ENCODE results near the gene SULT1A3. TPM values are rescaled to one million over a fixed set of nuclear protein-coding genes. Genes with fewer than 3 reads are reported as not detected.
A peak's percentile ranks its signal among the peaks of the same experiment; 100 is the strongest.

SULT1A3 gene
- total RNA-seq, 1 experiment from 2014 or later = 14.1 TPM

DNA sequence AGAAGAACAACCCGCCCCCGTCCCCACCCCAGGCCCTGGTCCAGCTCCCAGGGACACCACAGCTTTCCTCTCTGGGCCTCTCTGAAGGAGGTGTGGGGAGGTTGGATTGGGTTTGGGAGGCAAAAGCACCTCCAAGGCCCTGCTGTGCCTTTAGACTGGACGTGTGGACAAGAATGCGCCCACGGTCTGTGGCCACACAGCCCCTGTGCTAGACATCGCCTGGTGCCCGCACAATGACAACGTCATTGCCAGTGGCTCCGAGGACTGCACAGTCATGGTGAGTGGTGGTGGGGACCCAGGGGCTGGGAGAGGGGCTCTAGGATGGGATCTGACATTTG, 12.6 kb upstream of the SULT1A3 start:
- H3K36me3 ChIP-seq (ENCODE audit: insufficient read depth, low read length, poor library complexity, severe bottlenecking) = no peaks in the 10 kb centered on the region
- intact Hi-C loops (cut with micrococcal nuclease; ENCODE audit: unreplicated experiment) = no loop called here
- POLR2A ChIA-PET (ENCODE audit: low non-redundant PET) = no interaction called here
- CTCF ChIA-PET = interaction anchor here (1.0 kb wide), 1 partner anchor 49 kb away, joined by 9 read pairs; no protein-coding TSS in a partner anchor
- no peak overlapping the region for H3K4me3 ChIP-seq (ENCODE audit: low read depth, low read length, poor library complexity, severe bottlenecking)
- no peaks in the 10 kb centered on the region for H3K27me3 ChIP-seq (replicated peaks; ENCODE audit: insufficient read depth, low read depth, low read length, poor library complexity)
- H3K27ac ChIP-seq (ENCODE audit: low read depth, low read length, poor library complexity, severe bottlenecking) = no peak overlapping the region
- BruUV-seq (replicated peaks) = no TSS peak
- DNase-seq (ENCODE audit: low spot score) = no peak
- no peaks in the 10 kb centered on the region for H3K4me1 ChIP-seq (ENCODE audit: insufficient read depth, low read length, poor library complexity, severe bottlenecking)
- no peaks in the 10 kb centered on the region for H3K9me3 ChIP-seq (ENCODE audit: low read depth, low read length, poor library complexity, severe bottlenecking)
- TF ChIP-seq, protein P1, sequence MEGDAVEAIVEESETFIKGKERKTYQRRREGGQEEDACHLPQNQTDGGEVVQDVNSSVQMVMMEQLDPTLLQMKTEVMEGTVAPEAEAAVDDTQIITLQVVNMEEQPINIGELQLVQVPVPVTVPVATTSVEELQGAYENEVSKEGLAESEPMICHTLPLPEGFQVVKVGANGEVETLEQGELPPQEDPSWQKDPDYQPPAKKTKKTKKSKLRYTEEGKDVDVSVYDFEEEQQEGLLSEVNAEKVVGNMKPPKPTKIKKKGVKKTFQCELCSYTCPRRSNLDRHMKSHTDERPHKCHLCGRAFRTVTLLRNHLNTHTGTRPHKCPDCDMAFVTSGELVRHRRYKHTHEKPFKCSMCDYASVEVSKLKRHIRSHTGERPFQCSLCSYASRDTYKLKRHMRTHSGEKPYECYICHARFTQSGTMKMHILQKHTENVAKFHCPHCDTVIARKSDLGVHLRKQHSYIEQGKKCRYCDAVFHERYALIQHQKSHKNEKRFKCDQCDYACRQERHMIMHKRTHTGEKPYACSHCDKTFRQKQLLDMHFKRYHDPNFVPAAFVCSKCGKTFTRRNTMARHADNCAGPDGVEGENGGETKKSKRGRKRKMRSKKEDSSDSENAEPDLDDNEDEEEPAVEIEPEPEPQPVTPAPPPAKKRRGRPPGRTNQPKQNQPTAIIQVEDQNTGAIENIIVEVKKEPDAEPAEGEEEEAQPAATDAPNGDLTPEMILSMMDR (conservative IDR thresholded peaks at IDR 0.05; ENCODE audit: low read depth, low read length) = no peak
- no peak for TF ChIP-seq EZH2 (IDR thresholded peaks at IDR 0.05; ENCODE audit: borderline replicate concordance, low read depth, low read length, poor library complexity, severe bottlenecking)

DNA sequence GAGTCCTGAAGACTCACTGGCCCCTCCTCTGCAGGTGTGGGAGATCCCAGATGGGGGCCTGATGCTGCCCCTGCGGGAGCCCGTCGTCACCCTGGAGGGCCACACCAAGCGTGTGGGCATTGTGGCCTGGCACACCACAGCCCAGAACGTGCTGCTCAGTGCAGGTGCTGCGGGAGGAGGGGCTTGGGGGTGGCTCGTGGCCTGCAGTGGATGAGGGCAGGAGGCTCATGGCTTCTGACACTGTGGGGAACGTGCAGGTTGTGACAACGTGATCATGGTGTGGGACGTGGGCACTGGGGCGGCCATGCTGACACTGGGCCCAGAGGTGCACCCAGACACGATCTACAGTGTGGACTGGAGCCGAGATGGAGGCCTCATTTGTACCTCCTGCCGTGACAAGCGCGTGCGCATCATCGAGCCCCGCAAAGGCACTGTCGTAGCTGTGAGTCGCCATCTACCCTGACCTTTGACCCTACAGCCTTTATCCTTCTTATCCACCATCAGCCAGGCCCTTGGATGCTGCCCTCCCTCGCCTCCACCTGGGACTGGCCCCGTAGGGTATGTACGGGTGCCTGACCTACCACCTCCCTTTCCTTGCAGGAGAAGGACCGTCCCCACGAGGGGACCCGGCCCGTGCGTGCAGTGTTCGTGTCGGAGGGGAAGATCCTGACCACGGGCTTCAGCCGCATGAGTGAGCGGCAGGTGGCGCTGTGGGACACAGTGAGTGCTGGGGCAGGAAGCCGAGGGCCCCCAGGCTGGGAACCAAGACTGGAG, 12.1 kb upstream of the SULT1A3 start:
- no peak overlapping the region for H3K27ac ChIP-seq (ENCODE audit: low read depth, low read length, poor library complexity, severe bottlenecking)
- H3K36me3 ChIP-seq (ENCODE audit: insufficient read depth, low read length, poor library complexity, severe bottlenecking) = no peaks in the 10 kb centered on the region
- no TSS peak for BruUV-seq (replicated peaks)
- ChIA-PET POLR2A (ENCODE audit: low non-redundant PET) (no interaction called here), CTCF (interaction anchor here (1.0 kb wide), 1 partner anchor 49 kb away, joined by 9 read pairs; no protein-coding TSS in a partner anchor)
- no peaks in the 10 kb centered on the region for H3K4me1 ChIP-seq (ENCODE audit: insufficient read depth, low read length, poor library complexity, severe bottlenecking)
- peak; percentile 73 for DNase-seq (ENCODE audit: low spot score)
- no peak overlapping the region for H3K4me3 ChIP-seq (ENCODE audit: low read depth, low read length, poor library complexity, severe bottlenecking)
- no peak for TF ChIP-seq EZH2 (IDR thresholded peaks at IDR 0.05; ENCODE audit: borderline replicate concordance, low read depth, low read length, poor library complexity, severe bottlenecking)
- TF ChIP-seq, protein P1 (conservative IDR thresholded peaks at IDR 0.05; ENCODE audit: low read depth, low read length) = peak; percentile 89
- H3K27me3 ChIP-seq (replicated peaks; ENCODE audit: insufficient read depth, low read depth, low read length, poor library complexity) = no peaks in the 10 kb centered on the region
- H3K9me3 ChIP-seq (ENCODE audit: low read depth, low read length, poor library complexity, severe bottlenecking) = no peaks in the 10 kb centered on the region
- intact Hi-C loops (cut with micrococcal nuclease; ENCODE audit: unreplicated experiment) = no loop called here

DNA sequence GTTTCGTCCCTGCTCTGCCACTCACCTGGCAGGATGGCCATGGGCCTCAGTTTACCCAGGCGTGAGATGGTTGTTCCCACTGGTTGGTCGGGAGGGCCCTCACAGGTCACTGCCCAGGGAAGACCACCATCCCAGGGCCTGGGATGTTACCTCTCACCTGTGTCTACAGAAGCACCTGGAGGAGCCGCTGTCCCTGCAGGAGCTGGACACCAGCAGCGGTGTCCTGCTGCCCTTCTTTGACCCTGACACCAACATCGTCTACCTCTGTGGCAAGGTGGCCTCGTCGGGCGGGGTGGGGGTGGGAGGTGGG, 11.5 kb upstream of the SULT1A3 start:
- intact Hi-C loops (cut with micrococcal nuclease; ENCODE audit: unreplicated experiment) = no loop called here

More for the DNA sequence above, 11.5 kb upstream of the SULT1A3 start:
- Histone ChIP-seq H3K36me3 (ENCODE audit: insufficient read depth, low read length, poor library complexity, severe bottlenecking) (no peaks in the 10 kb centered on the region), H3K27me3 (replicated peaks; ENCODE audit: insufficient read depth, low read depth, low read length, poor library complexity) (no peaks in the 10 kb centered on the region), H3K27ac (ENCODE audit: low read depth, low read length, poor library complexity, severe bottlenecking) (no peak overlapping the region), H3K4me3 (ENCODE audit: low read depth, low read length, poor library complexity, severe bottlenecking) (no peak overlapping the region), H3K9me3 (ENCODE audit: low read depth, low read length, poor library complexity, severe bottlenecking) (no peaks in the 10 kb centered on the region), H3K4me1 (ENCODE audit: insufficient read depth, low read length, poor library complexity, severe bottlenecking) (no peaks in the 10 kb centered on the region)
- no TSS peak for BruUV-seq (replicated peaks)
- POLR2A ChIA-PET (ENCODE audit: low non-redundant PET) = no interaction called here
- TF ChIP-seq, protein P1 (conservative IDR thresholded peaks at IDR 0.05; ENCODE audit: low read depth, low read length) = no peak
- CTCF ChIA-PET = no interaction called here
- no peak for DNase-seq (ENCODE audit: low spot score)
